ENCODE results near the gene METTL9.
"Not testable (repeated sequence)": the region's sequence is repeated elsewhere in the genome, so short reads cannot be mapped to it uniquely, and the experiment has no call there.

The METTL9 gene

GRCh38 chr16:21576323-21576722, 23.1 kb upstream of the METTL9 start:
- not testable (repeated sequence) for DNase-seq

GRCh38 chr16:21577487-21577886, 21.9 kb upstream of the METTL9 start:
- DNase-seq = not testable (repeated sequence)

- not testable (repeated sequence) for DNase-seq
Measured at GRCh38 chr16:21578311-21578710, 21.1 kb upstream of the METTL9 start.

- DNase-seq = not testable (repeated sequence)
Measured at GRCh38 chr16:21580131-21580530, 19.2 kb upstream of the METTL9 start.

- DNase-seq = no peak
Measured at GRCh38 chr16:21580807-21581206, 18.6 kb upstream of the METTL9 start.

GRCh38 chr16:21584817-21585216, 14.6 kb upstream of the METTL9 start:
- DNase-seq = no peak

GRCh38 chr16:21588593-21588992, 10.8 kb upstream of the METTL9 start:
- DNase-seq = not testable (repeated sequence)

- no peak for DNase-seq
Measured at GRCh38 chr16:21589551-21589950, 9.8 kb upstream of the METTL9 start.

- DNase-seq = no peak
Measured at GRCh38 chr16:21590287-21590686, 9.1 kb upstream of the METTL9 start.

- no peak for DNase-seq
Measured at GRCh38 chr16:21590796-21591195, 8.6 kb upstream of the METTL9 start.

- DNase-seq = no peak
Measured at GRCh38 chr16:21592191-21592590, 7.2 kb upstream of the METTL9 start.

- no peak for DNase-seq
Measured at GRCh38 chr16:21593530-21594289, 5.7 kb upstream of the METTL9 start.

- no peak for DNase-seq
Measured at GRCh38 chr16:21597561-21598030, 1.8 kb upstream of the METTL9 start.

GRCh38 chr16:21598206-21598605, 1.2 kb upstream of the METTL9 start:
- DNase-seq = no peak

GRCh38 chr16:21598701-21599121, 666 bp upstream of the METTL9 start:
- DNase-seq = no peak

- DNase-seq = peak; percentile 64
Measured at GRCh38 chr16:21600031-21600773, 825 bp downstream of the METTL9 start.

GRCh38 chr16:21602785-21603184, 3.4 kb downstream of the METTL9 start:
- DNase-seq = no peak

GRCh38 chr16:21603928-21604327, 4.6 kb downstream of the METTL9 start:
- DNase-seq = no peak

GRCh38 chr16:21605848-21606247, 6.5 kb downstream of the METTL9 start:
- not testable (repeated sequence) for DNase-seq

- no peak for DNase-seq
Measured at GRCh38 chr16:21608639-21609328, 9.4 kb downstream of the METTL9 start.

GRCh38 chr16:21610006-21610544, 10.7 kb downstream of the METTL9 start:
- DNase-seq = no peak

- DNase-seq = no peak
Measured at GRCh38 chr16:21610766-21611165, 11.4 kb downstream of the METTL9 start.

- DNase-seq = no peak
Measured at GRCh38 chr16:21611198-21611555, 11.8 kb downstream of the METTL9 start.

All from right forelimb (tissue), 1 donor.